Subcutaneous adipose tissue (tissue), 4 donors: ENCODE measurements around the gene TCN1. TPM values are rescaled to one million over a fixed set of nuclear protein-coding genes. Genes with fewer than 3 reads are reported as not detected.

Experiments used
- total RNA-seq, 4 donors: library from RNA; depleted of rRNA; stranded (reverse); fragments of >200 nt; gene quantifications; one replicate each; pipeline ENCODE4 v1.1.0, GENCODE V29; 2016
- TF ChIP-seq, protein P1 (sequence below): fragments of 450-650 bp; IDR thresholded peaks from one replicate; pipeline ENCODE4 v1.5.1; 2016; ENCODE audit warnings: low read depth, mild to moderate bottlenecking, control low read depth, antibody characterized with exemption, moderate library complexity

The TCN1 gene, protein sequence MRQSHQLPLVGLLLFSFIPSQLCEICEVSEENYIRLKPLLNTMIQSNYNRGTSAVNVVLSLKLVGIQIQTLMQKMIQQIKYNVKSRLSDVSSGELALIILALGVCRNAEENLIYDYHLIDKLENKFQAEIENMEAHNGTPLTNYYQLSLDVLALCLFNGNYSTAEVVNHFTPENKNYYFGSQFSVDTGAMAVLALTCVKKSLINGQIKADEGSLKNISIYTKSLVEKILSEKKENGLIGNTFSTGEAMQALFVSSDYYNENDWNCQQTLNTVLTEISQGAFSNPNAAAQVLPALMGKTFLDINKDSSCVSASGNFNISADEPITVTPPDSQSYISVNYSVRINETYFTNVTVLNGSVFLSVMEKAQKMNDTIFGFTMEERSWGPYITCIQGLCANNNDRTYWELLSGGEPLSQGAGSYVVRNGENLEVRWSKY
- total RNA-seq: under 1 TPM in 2 of 4 donors, not detected in 2; 0.34 to 0.98 TPM

DNA sequence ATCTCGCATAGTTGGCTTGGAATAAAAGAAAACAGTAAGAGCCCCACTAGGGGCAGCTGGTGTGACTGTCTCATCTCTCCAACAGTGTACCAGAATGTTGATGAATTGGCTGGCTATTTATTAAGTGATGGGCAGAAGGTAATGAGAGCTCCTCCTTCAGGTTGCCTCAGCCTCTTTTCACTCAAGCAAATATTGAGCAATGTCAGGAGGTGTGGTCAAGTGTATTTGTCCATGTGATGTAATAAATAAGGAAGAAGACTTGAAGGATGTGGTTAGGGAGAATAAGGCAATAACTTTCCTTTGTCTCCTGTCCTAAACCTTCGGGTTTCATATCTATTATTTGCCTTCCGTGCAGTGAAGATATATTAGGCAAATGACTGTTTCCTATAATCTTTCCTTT, at the start of gene TCN1:
Gene TCN1 (minus strand): TSS at position 91 of the 400 bp plus-strand sequence. CDS start 17 bp downstream, at position 74.
- TF ChIP-seq, protein P1, sequence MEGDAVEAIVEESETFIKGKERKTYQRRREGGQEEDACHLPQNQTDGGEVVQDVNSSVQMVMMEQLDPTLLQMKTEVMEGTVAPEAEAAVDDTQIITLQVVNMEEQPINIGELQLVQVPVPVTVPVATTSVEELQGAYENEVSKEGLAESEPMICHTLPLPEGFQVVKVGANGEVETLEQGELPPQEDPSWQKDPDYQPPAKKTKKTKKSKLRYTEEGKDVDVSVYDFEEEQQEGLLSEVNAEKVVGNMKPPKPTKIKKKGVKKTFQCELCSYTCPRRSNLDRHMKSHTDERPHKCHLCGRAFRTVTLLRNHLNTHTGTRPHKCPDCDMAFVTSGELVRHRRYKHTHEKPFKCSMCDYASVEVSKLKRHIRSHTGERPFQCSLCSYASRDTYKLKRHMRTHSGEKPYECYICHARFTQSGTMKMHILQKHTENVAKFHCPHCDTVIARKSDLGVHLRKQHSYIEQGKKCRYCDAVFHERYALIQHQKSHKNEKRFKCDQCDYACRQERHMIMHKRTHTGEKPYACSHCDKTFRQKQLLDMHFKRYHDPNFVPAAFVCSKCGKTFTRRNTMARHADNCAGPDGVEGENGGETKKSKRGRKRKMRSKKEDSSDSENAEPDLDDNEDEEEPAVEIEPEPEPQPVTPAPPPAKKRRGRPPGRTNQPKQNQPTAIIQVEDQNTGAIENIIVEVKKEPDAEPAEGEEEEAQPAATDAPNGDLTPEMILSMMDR: no peak

DNA sequence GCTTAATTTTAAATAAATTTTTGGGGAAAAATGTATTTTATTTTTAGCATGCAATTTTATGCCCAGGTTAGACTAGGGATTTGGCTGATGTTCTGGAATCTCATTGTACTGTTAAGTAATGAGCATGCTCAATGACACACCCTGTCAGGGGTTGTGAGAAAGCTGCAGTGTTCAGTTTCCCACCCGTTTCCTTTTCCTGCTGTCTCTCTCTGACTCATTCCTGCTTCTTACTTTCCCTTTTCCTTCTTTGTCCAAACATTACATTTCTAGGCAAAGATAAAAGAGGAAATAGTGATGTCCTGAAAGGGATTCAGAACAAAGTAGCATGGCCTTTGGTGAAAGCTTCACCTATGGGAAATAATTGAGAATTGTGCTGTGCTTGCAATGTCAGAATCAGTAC, 35.0 kb upstream of the TCN1 start:
- TF ChIP-seq, protein P1: no peak

DNA sequence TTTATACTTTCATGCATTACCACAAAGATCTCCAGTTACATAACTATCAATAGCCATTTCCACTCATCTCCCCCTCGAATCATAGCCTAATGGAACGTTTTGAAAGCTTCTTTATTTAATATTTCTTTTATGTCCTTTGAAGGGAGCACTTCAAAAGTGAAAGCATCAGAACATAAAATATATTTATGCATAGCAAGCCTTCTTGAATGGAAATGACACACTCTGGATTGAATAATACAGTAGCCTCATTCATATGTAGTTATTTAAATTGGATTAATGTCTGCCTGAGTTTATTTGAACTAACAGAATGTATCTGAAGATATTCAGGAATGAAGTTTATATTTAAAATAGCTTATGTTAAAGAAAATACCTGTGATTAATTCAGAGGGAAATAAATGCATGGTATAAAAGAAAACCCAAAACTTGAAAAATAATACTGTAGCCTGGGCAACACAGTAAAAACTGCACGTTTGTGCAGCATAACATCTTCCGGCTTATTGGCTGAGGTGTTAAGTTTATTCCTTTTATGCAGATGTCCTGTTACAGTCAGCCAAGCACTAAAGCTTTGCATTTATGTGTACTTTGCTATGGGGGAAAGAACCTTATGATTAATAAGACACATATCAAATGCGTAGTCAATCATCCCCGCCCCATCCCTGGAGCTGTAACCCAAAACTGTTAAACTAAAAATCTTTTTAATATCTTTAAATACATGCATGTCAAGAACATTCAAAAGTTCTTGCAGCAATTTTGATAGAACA, 34.3 kb upstream of the TCN1 start:
- TF ChIP-seq, protein P1: no peak

DNA sequence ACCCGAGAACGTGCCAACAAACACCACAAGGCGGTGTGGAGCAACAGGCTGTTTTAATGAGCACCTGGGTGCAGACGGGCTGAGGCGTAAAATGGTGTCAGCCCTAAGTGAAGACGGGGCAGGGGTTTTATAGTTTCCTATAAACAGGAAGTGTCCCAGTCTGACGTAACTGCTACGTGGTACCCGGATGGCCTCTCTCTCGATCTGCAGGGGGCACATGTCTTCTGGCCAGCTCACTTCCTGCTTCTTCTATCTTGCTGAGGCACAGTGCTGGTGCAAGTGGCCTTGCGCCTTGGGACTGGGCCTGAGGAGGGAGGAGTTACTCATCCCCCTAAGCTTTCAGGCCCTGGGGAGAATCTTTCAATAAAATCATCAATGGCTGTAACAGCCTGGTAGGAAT, 33.2 kb upstream of the TCN1 start:
- TF ChIP-seq, protein P1: no peak

DNA sequence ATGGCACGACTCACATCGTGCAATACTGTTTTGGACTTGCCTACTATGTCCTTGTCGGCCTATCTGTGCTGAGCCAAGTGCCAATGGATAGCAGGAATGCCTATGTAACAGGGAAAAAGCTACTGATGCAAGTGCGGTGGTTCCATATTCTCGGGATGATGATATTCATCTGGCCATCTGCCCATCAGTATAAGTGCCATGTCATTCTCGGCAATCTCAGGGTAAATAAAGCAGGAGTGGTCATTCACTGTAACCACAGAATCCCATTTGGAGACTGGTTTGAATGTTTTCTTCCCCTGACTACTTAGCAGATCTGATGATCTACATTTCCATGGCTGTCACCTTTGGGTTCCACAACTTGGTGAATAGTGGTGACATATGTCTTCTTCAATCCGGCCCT, 32.4 kb upstream of the TCN1 start:
- TF ChIP-seq, protein P1: no peak

DNA sequence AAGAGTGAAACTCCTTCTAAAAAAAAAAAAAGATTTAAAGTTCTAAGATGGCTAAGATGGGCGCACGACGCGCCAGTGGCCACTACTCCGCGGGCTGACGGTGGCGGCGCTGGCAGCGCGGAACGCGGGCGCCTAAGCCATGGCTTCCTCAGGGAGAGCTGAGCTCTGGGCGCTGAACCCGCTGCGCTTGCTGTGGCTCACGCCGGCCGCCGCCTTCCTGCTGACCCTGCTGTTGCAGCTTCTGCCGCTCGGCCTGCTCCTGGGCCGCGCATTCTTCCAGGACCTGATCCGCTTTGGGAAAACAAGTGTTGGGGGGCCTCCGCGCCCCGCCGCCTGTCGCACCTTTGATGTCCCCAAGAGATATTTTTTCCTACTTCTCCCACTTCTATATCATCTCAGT, 31.8 kb upstream of the TCN1 start:
- TF ChIP-seq, protein P1: no peak

DNA sequence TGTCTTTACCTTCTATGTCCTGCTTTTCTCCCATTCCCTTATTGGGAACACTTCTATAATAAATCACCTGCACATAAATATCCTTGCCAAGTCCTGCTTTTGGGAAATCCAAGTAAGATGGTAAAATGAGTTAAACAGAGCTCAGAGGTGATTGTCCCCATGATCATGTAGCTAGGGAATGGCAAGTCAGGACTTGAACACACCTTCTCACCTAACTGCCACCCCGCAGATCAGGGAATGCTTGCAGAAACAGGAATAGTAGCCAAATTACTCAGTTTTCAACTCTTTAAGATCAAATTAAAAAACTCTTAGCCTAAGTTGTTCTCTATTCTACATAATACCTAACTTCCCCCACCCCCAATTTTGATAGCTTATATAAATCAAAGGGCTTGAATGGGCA, 28.3 kb upstream of the TCN1 start:
- TF ChIP-seq, protein P1: no peak
